GM18502 (cell line): ENCODE data around the gene DDX10.

Experiments
- ATAC-seq: cut with Tn5 transposase; IDR thresholded peaks from one replicate; pipeline ENCODE4 v1.9.1; 2021; ENCODE audit warnings: mild to moderate bottlenecking; ENCODE audit not compliant: unreplicated experiment, poor library complexity

The DDX10 gene

GRCh38 chr11:108926171-108926840, 261.4 kb downstream of the DDX10 start:
- no peak for ATAC-seq

- no peak for ATAC-seq
Measured at GRCh38 chr11:108926841-108927577, 262.1 kb downstream of the DDX10 start.

- ATAC-seq = no peak
Measured at GRCh38 chr11:108927791-108928545, 263.1 kb downstream of the DDX10 start.

- no peak for ATAC-seq
Measured at GRCh38 chr11:108929241-108929640, 264.4 kb downstream of the DDX10 start.

GRCh38 chr11:108931168-108931567, 266.3 kb downstream of the DDX10 start:
- no peak for ATAC-seq

- ATAC-seq = no peak
Measured at GRCh38 chr11:108933630-108934029, 268.8 kb downstream of the DDX10 start.

- no peak for ATAC-seq
Measured at GRCh38 chr11:108934289-108934688, 269.4 kb downstream of the DDX10 start.

- ATAC-seq = no peak
Measured at GRCh38 chr11:108934696-108935095, 269.8 kb downstream of the DDX10 start.

- ATAC-seq = no peak
Measured at GRCh38 chr11:108937746-108938145, 272.9 kb downstream of the DDX10 start.

GRCh38 chr11:108938604-108939003, 273.7 kb downstream of the DDX10 start:
- ATAC-seq = no peak

- no peak for ATAC-seq
Measured at GRCh38 chr11:108939135-108939534, 274.3 kb downstream of the DDX10 start.

GRCh38 chr11:108943853-108944252, 279.0 kb downstream of the DDX10 start:
- no peak for ATAC-seq

GRCh38 chr11:108944471-108945178, 279.8 kb downstream of the DDX10 start:
- no peak for ATAC-seq

GRCh38 chr11:108945341-108945740, 280.5 kb downstream of the DDX10 start:
- ATAC-seq = no peak

- no peak for ATAC-seq
Measured at GRCh38 chr11:108947654-108948570, 283.0 kb downstream of the DDX10 start.

- ATAC-seq = peak; percentile 75
Measured at GRCh38 chr11:108958368-108959104, 293.7 kb downstream of the DDX10 start.

- ATAC-seq = no peak
Measured at GRCh38 chr11:108959105-108959761, 294.4 kb downstream of the DDX10 start.

GRCh38 chr11:108959874-108960273, 295.0 kb downstream of the DDX10 start:
- ATAC-seq = no peak
